HCT116 (cell line): ENCODE data around the gene PSME2. TPM values are rescaled to one million over a fixed set of nuclear protein-coding genes. Genes with fewer than 3 reads are reported as not detected.

Experiments
- ATAC-seq: fragments of 200-7000 bp; cut with Tn5 transposase; 2 replicates; pipeline ENCODE4 v1.9.1; 2020; ENCODE audit warnings: mild to moderate bottlenecking, moderate library complexity
- BruUV-seq: library from RNA; stranded (reverse); fragments of 400-500 nt; replicated peaks from 2 replicates; lab custom pipeline; 2021; lab: Mats Ljungman, UMichigan
- CTCF ChIA-PET: fragments of 300-600 bp; sonication (Branson Sonifier 250); formaldehyde crosslinking; loops from one replicate; lab custom pipeline; 2021; ENCODE audit warnings: antibody characterized with exemption; lab: Charles Lee
- POLR2A ChIA-PET: fragments of 300-600, 350-600 bp; sonication (Branson Sonifier 250); formaldehyde crosslinking; loops from one replicate; lab custom pipeline; 2021; ENCODE audit warnings: antibody characterized with exemption; lab: Charles Lee
- RAD21 ChIA-PET, 2 experiments: fragments of 300-600 bp; sonication (Branson Sonifier 250); formaldehyde crosslinking; loops; one replicate each; lab custom pipeline; 2023; ENCODE audit warnings: low total read pairs in 2 of 2; ENCODE audit not compliant: uncharacterized antibody in 2 of 2, unreplicated experiment in 2 of 2, low non-redundant PET in 1 of 2; lab: Charles Lee
- DNase-seq: peaks from one replicate; pipeline ENCODE4 v3.0.0-alpha.2; 2010; ENCODE audit warnings: low read depth, low spot score
- H2AFZ ChIP-seq: fragments of 200-600 bp; shearing (Covaris generic), sonication (generic); 2 replicates; pipeline ENCODE4 v1.6.1; 2017; ENCODE audit warnings: low read depth, mixed run types, mixed read lengths, antibody characterized with exemption, low read length; ENCODE audit not compliant: poor library complexity, severe bottlenecking
- H3K27ac ChIP-seq: 2 replicates; pipeline ENCODE4 v1.5.1; 2012; ENCODE audit warnings: low read depth, low read length
- H3K27me3 ChIP-seq: fragments of 200-600 bp; sonication (generic); 2 replicates; pipeline ENCODE4 v1.6.1; 2016; ENCODE audit warnings: mixed run types, low read length, mixed read lengths; ENCODE audit not compliant: insufficient read depth
- H3K36me3 ChIP-seq, 2 experiments: fragments of 200-500 bp in 1 of 2; fragments of 200-600 bp in 1 of 2; sonication (Bioruptor generic) in 1 of 2; sonication (generic) in 1 of 2; 2 replicates each; pipeline versions ENCODE4 v1.5.1 to v1.6.1; 2014 to 2016; ENCODE audit warnings: low read length in 2 of 2, inconsistent platforms in 1 of 2, mixed read lengths in 1 of 2, mixed run types in 1 of 2; ENCODE audit not compliant: insufficient read depth in 2 of 2, control insufficient read depth in 1 of 2
- H3K4me1 ChIP-seq, 2 experiments: fragments of 200-600 bp in 1 of 2; sonication (generic) in 1 of 2; 2 replicates each; pipeline versions ENCODE4 v1.5.1 to v1.6.1; 2012 to 2017; ENCODE audit warnings: low read length in 2 of 2, inconsistent platforms in 1 of 2, mild to moderate bottlenecking in 1 of 2, mixed read lengths in 1 of 2, mixed run types in 1 of 2, moderate library complexity in 1 of 2; ENCODE audit not compliant: insufficient read depth in 2 of 2, control insufficient read depth in 1 of 2
- H3K4me2 ChIP-seq: fragments of 200-600 bp; sonication (generic); 2 replicates; pipeline ENCODE4 v1.6.1; 2017; ENCODE audit warnings: mixed run types, low read length, mixed read lengths
- H3K4me3 ChIP-seq, 2 experiments: fragments of 200-600 bp in 1 of 2; sonication (generic) in 1 of 2; replicated peaks in 1 of 2; 2 replicates each; pipeline ENCODE4 v1.5.1; 2011 to 2016; ENCODE audit warnings: low read length in 2 of 2, control low read depth in 1 of 2, low read depth in 1 of 2, mild to moderate bottlenecking in 1 of 2, mixed read lengths in 1 of 2, mixed run types in 1 of 2
- H3K79me2 ChIP-seq: fragments of 200-600 bp; sonication (generic); 2 replicates; pipeline ENCODE4 v1.6.1; 2017; ENCODE audit warnings: mild to moderate bottlenecking, mixed run types, low read length, moderate library complexity, mixed read lengths; ENCODE audit not compliant: insufficient read depth
- H3K9ac ChIP-seq: fragments of 200-600 bp; sonication (generic); 2 replicates; pipeline ENCODE4 v1.6.1; 2016; ENCODE audit warnings: low read length, mixed read lengths
- H3K9me2 ChIP-seq: fragments of 200-600 bp; sonication (generic), shearing (Covaris generic); 2 replicates; pipeline ENCODE4 v1.6.1; 2017; ENCODE audit warnings: mixed run types, mild to moderate bottlenecking, moderate library complexity; ENCODE audit not compliant: insufficient read depth
- H3K9me3 ChIP-seq, 2 experiments: fragments of 200-500 bp in 1 of 2; fragments of 200-600 bp in 1 of 2; sonication (Bioruptor generic) in 1 of 2; sonication (generic) in 1 of 2; 2 replicates each; pipeline ENCODE4 v1.6.1; 2014 to 2017; ENCODE audit warnings: low read length in 2 of 2, mixed read lengths in 2 of 2, inconsistent platforms in 1 of 2, low read depth in 1 of 2, mild to moderate bottlenecking in 1 of 2, mixed run types in 1 of 2, moderate library complexity in 1 of 2; ENCODE audit not compliant: control insufficient read depth in 1 of 2, insufficient read depth in 1 of 2
- H4K20me1 ChIP-seq: fragments of 200-600 bp; sonication (generic), shearing (Covaris generic); 2 replicates; pipeline ENCODE4 v1.6.1; 2017; ENCODE audit warnings: mixed run types, mild to moderate bottlenecking, moderate library complexity; ENCODE audit not compliant: insufficient read depth
- CBX3 ChIP-seq: IDR thresholded peaks from 2 replicates; pipeline ENCODE4 v1.6.1; 2012; ENCODE audit warnings: low read depth
- CEBPB ChIP-seq: IDR thresholded peaks from 2 replicates; pipeline ENCODE4 v1.6.1; 2012; ENCODE audit warnings: low read depth
- ELF1 ChIP-seq: IDR thresholded peaks from 2 replicates; pipeline ENCODE4 v1.6.1; 2012; ENCODE audit warnings: low read depth, borderline replicate concordance
- EZH2phosphoT487 ChIP-seq: fragments of 200-600 bp; IDR thresholded peaks from 2 replicates; pipeline ENCODE4 v1.6.1; 2018; ENCODE audit warnings: antibody characterized with exemption, borderline replicate concordance
- JUND ChIP-seq: IDR thresholded peaks from 2 replicates; pipeline ENCODE4 v1.6.1; 2012
- POLR2A ChIP-seq: IDR thresholded peaks from 2 replicates; pipeline ENCODE4 v1.7.0; 2011; ENCODE audit warnings: borderline replicate concordance; ENCODE audit not compliant: insufficient read depth, insufficient read length; ENCODE audit errors: extremely low read depth
- RAD21 ChIP-seq: IDR thresholded peaks from 2 replicates; pipeline ENCODE4 v1.6.1; 2012; ENCODE audit warnings: low read depth, mild to moderate bottlenecking
- SIN3A ChIP-seq: IDR thresholded peaks from 2 replicates; pipeline ENCODE4 v1.6.1; 2012; ENCODE audit warnings: low read depth
- SP1 ChIP-seq: IDR thresholded peaks from 2 replicates; pipeline ENCODE4 v1.6.1; 2012; ENCODE audit warnings: low read depth
- SRF ChIP-seq: IDR thresholded peaks from 2 replicates; pipeline ENCODE4 v1.6.1; 2012; ENCODE audit warnings: low read depth
- ZFX ChIP-seq: fragments of 450-650 bp; IDR thresholded peaks from 2 replicates; pipeline ENCODE4 v1.6.1; 2017
- ZNF274 ChIP-seq: fragments of 200-500 bp; sonication (Bioruptor generic); IDR thresholded peaks from 2 replicates; pipeline ENCODE4 v1.6.1; 2014; ENCODE audit warnings: mild to moderate bottlenecking, low read depth, low read length, inconsistent platforms
- intact Hi-C: fragments of 100-400 bp; cut with micrococcal nuclease; formaldehyde crosslinking; loops from 2 replicates; pipeline ENCODE4 v1.10.0; 2022
- total RNA-seq: library from RNA; stranded (reverse); gene quantifications from one replicate; pipeline ENCODE4 v1.2.1, GENCODE V29; 2021; ENCODE audit not compliant: unreplicated experiment
- TF ChIP-seq, protein P1 (sequence below): IDR thresholded peaks from 2 replicates; pipeline ENCODE4 v1.6.1; 2012; ENCODE audit warnings: low read depth
- TF ChIP-seq, protein P2 (sequence below): IDR thresholded peaks from 2 replicates; pipeline ENCODE4 v1.6.1; 2012
- TF ChIP-seq, protein P3 (sequence below): IDR thresholded peaks from 2 replicates; pipeline ENCODE4 v1.6.1; 2012
- TF ChIP-seq, protein P4 (sequence below): IDR thresholded peaks from 2 replicates; pipeline ENCODE4 v1.6.1; 2011; ENCODE audit warnings: mild to moderate bottlenecking, low read length, moderate library complexity; ENCODE audit not compliant: insufficient replicate concordance; ENCODE audit errors: extremely low read depth

Gene PSME2
- total RNA-seq, 1 experiment from 2014 or later = 160 TPM

DNA sequence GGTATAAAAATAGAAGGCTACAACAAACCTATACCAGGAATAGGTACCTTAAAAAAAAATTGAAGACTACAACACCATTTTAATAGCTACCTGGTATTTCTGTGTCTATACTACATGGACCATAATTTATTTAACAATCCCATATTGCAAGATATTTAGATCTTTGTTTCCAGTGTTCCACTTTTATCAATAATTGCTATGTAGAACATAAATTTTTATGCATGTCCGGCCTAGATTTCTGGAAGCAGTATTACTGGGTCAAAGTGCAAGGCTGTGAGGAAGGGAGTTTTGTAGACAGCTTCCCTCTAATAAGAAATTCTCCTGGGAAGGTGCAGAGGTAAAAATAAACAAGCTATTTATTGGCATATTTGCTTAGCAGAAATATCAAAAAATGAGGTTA is 35.9 kb downstream of the PSME2 start:
- TF ChIP-seq ZNF274 = no peak
- no peak for TF ChIP-seq ZFX
- TF ChIP-seq, protein P1, sequence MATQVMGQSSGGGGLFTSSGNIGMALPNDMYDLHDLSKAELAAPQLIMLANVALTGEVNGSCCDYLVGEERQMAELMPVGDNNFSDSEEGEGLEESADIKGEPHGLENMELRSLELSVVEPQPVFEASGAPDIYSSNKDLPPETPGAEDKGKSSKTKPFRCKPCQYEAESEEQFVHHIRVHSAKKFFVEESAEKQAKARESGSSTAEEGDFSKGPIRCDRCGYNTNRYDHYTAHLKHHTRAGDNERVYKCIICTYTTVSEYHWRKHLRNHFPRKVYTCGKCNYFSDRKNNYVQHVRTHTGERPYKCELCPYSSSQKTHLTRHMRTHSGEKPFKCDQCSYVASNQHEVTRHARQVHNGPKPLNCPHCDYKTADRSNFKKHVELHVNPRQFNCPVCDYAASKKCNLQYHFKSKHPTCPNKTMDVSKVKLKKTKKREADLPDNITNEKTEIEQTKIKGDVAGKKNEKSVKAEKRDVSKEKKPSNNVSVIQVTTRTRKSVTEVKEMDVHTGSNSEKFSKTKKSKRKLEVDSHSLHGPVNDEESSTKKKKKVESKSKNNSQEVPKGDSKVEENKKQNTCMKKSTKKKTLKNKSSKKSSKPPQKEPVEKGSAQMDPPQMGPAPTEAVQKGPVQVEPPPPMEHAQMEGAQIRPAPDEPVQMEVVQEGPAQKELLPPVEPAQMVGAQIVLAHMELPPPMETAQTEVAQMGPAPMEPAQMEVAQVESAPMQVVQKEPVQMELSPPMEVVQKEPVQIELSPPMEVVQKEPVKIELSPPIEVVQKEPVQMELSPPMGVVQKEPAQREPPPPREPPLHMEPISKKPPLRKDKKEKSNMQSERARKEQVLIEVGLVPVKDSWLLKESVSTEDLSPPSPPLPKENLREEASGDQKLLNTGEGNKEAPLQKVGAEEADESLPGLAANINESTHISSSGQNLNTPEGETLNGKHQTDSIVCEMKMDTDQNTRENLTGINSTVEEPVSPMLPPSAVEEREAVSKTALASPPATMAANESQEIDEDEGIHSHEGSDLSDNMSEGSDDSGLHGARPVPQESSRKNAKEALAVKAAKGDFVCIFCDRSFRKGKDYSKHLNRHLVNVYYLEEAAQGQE = no peak
- TF ChIP-seq, protein P2, sequence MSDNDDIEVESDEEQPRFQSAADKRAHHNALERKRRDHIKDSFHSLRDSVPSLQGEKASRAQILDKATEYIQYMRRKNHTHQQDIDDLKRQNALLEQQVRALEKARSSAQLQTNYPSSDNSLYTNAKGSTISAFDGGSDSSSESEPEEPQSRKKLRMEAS = no peak
- TF ChIP-seq SIN3A = no peak
- TF ChIP-seq SP1 = no peak
- TF ChIP-seq RAD21 = no peak
- TF ChIP-seq, protein P3, sequence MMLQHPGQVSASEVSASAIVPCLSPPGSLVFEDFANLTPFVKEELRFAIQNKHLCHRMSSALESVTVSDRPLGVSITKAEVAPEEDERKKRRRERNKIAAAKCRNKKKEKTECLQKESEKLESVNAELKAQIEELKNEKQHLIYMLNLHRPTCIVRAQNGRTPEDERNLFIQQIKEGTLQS = no peak
- TF ChIP-seq CBX3 = no peak
- TF ChIP-seq JUND = no peak
- TF ChIP-seq EZH2phosphoT487 = no peak
- no peak for TF ChIP-seq POLR2A
- TF ChIP-seq ELF1 = no peak
- no peak for TF ChIP-seq CEBPB
- TF ChIP-seq SRF = no peak
- TF ChIP-seq, protein P4, sequence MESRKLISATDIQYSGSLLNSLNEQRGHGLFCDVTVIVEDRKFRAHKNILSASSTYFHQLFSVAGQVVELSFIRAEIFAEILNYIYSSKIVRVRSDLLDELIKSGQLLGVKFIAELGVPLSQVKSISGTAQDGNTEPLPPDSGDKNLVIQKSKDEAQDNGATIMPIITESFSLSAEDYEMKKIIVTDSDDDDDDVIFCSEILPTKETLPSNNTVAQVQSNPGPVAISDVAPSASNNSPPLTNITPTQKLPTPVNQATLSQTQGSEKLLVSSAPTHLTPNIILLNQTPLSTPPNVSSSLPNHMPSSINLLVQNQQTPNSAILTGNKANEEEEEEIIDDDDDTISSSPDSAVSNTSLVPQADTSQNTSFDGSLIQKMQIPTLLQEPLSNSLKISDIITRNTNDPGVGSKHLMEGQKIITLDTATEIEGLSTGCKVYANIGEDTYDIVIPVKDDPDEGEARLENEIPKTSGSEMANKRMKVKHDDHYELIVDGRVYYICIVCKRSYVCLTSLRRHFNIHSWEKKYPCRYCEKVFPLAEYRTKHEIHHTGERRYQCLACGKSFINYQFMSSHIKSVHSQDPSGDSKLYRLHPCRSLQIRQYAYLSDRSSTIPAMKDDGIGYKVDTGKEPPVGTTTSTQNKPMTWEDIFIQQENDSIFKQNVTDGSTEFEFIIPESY = no peak
- TF ChIP-seq, all 23 proteins: peak for 0
- H3K9me2 ChIP-seq = no peaks in the 10 kb centered on the region
- no peaks in the 10 kb centered on the region for H4K20me1 ChIP-seq
- no peaks in the 10 kb centered on the region; a peak in 1 of 4 replicates for H3K9me3 ChIP-seq
- no peak overlapping the region for H3K4me3 ChIP-seq
- H3K27ac ChIP-seq = no peak overlapping the region
- H3K4me2 ChIP-seq = no peak overlapping the region
- intact Hi-C loops = loop anchor here (5.0 kb wide), 1 partner anchor 102 kb away; the partner anchor contains the start of gene CHMP4A
- H3K9ac ChIP-seq = no peak overlapping the region
- BruUV-seq = no TSS peak
- DNase-seq = no peak
- POLR2A ChIA-PET = interaction anchor here (1.2 to 1.9 kb wide), 3 partner anchors 15 to 31 kb away, joined by 4 to 5 read pairs (median 5); partner anchors contain the start of genes EMC9 and PCK2
- RAD21 ChIA-PET = interaction anchor here in 1 of 2 experiments (0.6 kb wide), 1 partner anchor 164 kb away, joined by 4 read pairs; no protein-coding TSS in a partner anchor
- CTCF ChIA-PET = interaction anchor here (0.9 to 5.5 kb wide), 5 partner anchors 18 to 186 kb away, joined by 3 to 116 read pairs (median 6); partner anchors contain the start of genes IRF9 and PCK2
- no peaks in the 10 kb centered on the region for H3K27me3 ChIP-seq
- no peaks in the 10 kb centered on the region for H3K36me3 ChIP-seq
- H2AFZ ChIP-seq = no peak overlapping the region
- ATAC-seq = no peak
- peaks cover 2 to 19% of the 10 kb centered on the region in 2 experiments; a peak in 3 of 4 replicates for H3K4me1 ChIP-seq
- peaks cover 2% of the 10 kb centered on the region; the same call in 1 of the 2 replicates for H3K79me2 ChIP-seq
